ENCODE measurements around the gene DOCK1.

The DOCK1 gene

DNA sequence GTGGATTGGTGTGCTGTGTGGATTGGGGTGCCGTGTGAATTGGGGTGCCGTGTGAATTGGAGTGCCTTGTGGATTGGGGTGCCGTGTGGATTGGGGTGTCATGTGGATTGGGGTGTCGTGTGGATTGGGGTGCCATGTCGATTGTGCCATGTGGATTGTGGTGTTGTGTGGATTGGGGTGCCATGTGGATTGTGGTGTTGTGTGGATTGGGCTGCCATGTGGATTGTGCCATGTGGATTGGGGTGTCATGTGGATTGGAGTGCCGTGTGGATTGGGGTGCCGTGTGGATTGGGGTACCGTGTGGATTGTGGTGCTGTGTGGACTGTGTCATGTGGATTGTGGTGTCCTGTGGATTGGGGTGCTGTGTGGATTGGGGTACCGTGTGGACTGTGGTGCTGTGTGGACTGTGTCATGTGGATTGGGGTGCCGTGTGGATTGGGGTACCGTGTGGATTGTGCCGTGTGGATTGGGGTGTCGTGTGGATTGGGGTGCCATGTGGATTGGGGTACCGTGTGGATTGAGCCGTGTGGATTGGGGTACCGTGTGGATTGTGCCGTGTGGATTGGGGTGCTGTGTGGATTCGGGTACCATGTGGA lies 523.3 kb downstream of the DOCK1 start:
- DNase-seq (ENCODE audit: low read depth), result no peak

DNA sequence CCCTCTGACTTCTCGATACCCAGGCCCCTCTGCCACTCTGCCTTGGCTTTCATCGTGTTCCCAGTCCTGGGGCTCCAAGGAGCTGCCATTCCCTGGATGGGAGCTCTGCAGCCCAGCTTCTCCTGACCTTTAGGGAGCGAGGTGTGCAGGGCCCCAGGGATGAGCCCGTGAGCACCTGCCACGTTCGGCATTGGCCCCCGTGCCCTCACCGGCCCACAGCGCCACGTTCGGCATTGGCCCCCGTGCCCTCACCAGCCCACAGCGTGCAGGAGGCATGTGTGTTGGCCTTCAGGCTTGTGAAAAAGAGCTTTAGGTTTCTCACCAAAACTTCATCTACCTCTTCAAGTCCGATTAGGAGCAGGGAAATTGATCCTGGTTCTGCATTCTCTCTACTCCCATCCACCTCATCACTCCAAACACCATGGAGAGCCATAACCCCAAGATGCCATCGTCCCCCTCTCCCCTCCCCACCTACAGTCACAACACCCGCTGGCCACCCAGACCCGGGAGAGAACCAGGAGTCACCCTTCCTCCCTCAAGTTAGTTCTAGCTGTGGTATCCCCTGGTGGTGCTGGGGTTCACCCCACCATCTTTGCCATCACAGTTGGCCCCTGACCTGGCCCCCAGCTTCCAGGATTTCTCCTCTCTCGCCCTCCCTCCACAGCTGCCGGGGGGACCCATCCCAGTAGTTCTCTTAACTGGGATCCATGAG lies 524.5 kb downstream of the DOCK1 start:
- DNase-seq (ENCODE audit: low read depth), result no peak

DNA sequence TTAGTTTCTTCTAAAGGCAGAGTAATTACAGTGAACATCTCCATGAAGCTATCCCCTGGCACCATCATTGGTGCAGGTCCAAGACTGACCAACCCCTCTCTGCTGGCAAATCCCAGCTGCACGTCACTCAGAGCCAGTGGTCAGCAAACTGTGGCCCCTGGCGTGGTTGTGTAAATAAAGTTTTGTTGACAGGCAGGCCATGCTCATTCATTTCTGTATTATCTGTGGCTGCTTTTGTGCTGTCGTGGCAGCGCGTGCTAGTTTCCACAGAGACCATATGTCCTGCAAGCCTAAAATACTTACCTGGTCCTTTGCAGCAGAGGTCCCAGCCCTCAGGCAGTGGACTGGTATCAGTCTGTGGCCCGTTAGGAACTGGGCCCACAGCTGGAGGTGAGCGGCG lies 526.3 kb downstream of the DOCK1 start:
- DNase-seq (ENCODE audit: low read depth), result no peak

DNA sequence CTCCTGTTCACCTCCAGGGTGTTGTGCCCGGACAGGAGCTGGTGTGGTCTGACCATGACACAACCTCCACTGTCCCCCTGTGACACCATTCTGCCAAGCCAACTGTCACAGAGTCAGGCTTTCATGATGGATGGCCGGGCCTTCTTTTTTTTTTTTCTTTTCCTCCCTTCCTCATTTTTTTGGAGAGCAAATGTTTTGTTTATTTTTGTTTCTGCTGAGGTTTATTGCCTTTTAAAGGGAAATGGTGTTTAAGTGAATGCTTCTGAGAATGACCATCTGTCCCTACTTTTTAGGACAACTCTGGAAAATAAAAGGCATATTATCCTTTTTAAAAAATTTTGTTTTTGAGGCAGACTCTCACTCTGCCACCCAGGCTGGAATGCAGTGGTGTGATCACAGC lies 528.8 kb downstream of the DOCK1 start:
- DNase-seq (ENCODE audit: low read depth), result no peak

DNA sequence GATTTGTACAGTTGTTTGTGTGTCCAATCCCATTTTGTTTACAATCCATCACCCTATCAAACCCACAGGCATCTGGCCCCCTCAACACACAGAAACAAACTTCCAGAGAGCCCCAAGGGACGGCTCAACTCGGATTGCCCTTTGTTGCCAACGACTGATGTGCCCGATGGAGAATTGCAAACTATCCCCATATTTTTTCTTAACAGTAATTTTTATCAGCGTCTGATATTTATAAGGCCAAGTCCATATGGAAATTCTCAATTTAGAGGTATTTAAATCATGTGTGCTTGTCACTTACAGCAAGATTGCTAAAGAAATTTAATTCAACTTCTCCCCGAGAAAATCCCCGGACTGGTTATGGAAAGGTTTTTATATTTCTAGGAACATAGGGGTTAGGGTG lies 530.0 kb downstream of the DOCK1 start:
- DNase-seq (ENCODE audit: low read depth), result no peak

DNA sequence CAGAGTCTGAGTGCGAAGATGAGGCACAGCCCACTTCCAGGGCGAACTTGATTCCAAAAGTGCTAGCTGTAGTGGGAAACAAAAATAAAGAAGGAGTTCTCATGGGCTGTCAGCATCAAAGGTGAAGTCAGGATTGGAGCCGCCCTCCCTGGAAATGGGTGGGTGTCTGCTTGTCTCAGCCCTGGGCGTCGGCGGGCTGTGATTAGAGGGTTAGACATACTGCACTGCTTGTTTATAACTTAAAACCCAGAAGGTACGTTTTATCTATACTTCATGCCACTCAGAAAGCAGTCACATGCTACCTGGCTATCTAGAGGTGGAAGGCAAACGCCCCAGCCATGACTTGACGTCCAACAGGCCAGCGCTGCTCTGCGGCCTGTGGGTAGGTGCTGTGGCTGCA lies 535.1 kb downstream of the DOCK1 start:
- no peak for DNase-seq (ENCODE audit: low read depth)

DNA sequence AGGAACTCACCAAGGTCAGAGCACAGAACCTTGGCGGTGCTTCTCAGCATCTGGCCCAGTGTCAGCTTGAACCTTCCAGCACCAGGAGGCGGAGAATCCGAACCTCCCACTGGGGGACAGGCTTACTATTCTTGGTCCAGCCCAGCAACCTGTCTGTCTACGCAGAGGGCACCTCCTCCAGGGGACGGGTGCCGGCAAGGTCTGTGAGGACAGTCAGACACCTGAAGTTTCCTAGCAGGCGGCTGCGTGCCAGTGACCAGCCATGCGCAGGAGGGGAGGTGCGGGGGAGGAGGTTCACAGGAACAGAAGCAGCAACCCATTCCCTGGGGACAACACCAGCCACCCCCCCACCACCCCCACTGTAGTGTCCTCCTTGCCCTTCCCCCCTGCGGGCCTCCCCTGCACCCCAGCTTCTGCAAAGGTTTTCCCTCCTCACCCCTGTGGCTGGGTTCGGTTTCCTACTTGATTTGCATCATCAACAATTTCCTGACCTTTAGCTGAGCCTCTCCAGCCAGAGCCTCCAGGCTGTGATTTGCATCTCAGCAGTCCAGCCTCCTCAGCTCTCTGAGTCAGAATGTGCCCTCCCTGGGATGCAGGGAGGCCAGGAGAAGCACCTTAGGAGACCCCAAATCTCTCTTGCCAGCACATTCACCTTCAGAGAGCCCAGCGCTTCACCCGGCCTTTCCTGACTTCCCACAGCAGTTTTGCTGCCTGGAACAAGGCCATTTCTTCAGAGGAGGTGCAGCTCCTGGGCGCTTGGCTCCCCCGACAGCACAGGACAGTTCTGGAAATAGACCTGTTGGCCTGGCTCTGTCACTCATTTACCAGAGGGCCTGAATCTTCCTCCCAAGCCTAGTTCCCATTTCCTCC lies 536.4 kb downstream of the DOCK1 start:
- no peak for DNase-seq (ENCODE audit: low read depth)

DNA sequence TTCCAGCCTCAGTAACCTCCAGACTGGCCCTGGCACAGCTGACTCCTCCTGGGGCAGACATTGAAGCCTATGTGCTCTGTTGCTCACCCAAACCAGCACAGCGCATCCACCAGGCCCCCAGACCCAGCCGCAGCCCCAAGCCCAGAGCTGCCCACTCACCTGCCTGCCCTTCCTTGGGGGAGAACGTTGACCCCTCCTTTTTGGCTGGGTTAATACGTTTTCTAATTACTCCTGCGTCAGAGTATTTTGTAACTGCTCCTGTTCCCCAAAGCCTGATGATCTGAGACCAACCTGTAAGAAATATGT lies 536.9 kb downstream of the DOCK1 start:
- no peak for DNase-seq (ENCODE audit: low read depth)

DNA sequence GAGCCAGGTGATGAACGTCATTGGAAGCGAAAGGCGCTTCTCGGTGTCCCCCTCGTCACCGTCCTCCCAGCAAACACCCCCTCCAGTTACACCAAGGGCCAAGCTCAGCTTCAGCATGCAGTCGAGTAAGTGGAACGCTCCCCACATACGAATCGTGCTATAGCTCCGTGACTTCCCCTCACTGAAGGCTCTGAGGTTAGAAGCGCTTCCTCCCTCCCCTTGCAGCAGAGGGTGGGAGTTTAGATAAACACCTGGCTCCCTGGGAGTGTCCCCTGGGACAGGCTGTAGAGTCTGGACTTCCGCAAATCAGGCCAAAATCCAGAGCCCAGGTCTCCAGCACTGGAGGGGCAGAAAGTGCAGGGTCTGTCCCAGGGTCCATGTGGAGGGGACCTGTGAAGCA lies 538.9 kb downstream of the DOCK1 start:
- DNase-seq (ENCODE audit: low read depth), result no peak

DNA sequence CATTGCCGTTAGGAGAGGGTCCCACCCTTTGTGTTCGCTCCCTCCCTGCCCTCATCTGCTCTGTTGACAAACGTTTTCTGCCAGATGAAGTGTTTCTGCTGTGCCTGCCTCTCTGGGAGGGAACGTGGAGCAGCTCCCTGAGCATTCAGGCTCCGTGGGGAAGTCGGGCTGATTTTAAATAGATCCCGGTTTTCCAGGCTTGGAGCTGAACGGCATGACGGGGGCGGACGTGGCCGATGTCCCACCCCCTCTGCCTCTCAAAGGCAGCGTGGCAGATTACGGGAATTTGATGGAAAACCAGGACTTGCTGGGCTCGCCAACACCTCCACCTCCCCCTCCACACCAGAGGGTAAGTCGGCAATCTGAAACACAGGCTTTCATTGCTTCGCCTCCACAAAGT lies 542.0 kb downstream of the DOCK1 start:
- DNase-seq (ENCODE audit: low read depth), result no peak

DNA sequence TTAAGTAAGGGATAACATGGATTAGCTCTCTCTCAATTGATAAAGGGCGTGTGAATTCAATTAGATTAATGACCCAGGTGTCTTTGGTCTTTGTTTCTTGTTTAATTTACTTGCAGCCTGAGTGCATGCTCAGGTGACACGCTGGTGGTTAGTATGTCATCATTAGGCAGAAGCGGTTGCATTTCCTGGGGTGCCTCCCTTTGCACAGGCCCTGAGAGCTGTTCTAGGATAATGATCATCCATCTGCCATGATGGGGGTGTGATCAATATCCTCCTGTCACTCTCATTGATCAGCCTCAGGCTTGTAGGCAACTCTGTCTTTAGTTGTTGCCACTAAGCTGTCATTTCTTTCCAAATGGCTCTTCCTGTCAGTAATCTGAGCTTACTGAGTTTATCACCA lies 544.3 kb downstream of the DOCK1 start:
- no peak for DNase-seq (ENCODE audit: low read depth)

DNA sequence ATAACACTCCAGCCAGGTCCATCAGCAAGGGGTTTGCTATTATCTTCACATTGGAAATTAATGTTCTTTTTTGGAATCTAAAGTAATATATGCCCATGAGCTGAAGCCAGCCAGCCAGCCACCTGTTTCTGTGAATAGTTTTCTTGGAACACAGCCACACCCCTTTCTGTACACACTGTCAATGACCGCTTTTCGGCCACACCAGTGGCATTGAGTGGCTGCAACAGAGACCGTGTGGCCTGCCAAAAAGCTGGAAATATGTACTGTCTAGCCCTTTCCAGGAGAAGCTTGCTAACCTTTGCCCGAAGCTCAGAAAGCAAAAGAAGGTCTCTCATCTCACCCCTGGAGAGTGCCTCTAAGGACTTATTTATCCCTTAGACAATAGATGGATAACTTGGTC lies 545.4 kb downstream of the DOCK1 start:
- no peak for DNase-seq (ENCODE audit: low read depth)

DNA sequence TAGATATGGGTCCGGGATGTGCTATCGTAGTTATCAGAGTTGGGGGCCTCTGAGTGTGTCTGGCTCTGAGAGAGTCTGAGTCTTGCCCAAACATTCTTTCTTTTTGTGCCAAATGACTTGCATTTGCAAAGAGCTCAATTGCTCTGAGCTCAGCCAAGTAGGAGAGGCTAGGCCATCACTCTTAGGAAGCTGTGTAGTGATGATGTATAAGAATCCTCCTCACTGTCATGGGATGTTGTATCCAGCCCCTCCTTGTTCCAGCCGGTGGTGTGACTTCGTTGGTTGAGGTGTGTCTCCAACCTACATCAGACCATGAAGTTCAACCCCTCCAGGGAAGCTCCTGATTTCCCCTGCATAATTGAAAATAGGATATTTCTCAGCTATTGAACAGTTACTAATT lies 546.4 kb downstream of the DOCK1 start:
- DNase-seq (ENCODE audit: low read depth), result no peak

DNA sequence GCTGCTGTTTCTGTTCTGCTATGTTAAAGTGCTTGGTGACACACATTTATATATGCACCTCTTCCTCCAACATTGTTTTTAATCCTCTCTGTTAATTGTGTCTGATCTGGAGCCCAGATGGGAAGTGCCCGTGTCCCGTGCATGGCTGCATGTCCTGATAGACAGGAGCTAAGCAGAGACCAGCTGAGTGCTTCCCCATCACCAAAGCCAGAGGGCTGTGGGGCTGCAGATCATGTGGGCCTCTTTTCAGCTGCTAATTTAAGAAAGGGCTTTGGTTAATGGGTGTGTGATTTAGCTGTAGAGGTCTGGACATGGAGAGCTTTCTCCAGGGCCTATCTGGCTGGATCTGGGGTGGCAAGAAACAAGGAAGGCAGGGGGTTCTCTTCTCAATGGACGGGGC lies 547.3 kb downstream of the DOCK1 start:
- DNase-seq (ENCODE audit: low read depth), result no peak

DNA sequence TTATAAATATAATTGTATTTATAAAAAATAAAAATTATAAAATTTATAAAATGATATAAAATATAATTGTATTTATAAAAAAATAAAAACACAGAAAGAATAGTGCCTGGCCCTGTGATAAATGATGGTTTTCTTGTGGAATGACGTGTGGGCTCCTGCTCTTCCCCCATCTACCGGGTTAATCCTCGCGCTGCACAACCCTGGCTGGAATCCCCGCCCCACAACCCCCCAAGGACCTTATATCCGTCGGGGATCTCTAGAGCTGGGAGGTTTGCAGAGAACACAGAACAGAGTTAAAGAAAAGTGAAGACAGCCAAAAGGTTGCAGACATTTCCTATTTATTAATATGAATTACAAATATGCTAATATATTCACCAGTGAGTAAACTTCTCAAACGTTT lies 548.5 kb downstream of the DOCK1 start:
- DNase-seq (ENCODE audit: low read depth), result no peak

DNA sequence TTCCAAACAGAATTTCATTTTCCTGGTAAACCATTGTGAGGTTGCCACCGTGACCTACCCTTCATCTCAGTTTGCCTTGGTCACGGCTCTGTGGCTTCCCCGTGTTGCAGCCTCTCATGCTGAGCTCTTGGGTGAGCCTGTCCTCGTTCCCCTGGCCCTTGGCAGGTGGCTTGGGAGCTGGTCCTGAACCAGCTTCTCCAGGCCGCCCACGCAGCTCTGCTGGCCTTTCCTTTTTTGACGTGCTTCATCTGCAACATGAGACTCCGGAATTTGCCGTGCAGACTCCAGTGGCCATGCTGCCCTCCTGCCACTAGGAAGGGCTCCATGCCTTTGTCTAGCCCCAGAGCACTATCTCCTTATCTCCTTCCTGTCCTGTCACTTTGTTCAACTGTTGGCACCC lies 550.9 kb downstream of the DOCK1 start:
- no peak for DNase-seq (ENCODE audit: low read depth)

DNA sequence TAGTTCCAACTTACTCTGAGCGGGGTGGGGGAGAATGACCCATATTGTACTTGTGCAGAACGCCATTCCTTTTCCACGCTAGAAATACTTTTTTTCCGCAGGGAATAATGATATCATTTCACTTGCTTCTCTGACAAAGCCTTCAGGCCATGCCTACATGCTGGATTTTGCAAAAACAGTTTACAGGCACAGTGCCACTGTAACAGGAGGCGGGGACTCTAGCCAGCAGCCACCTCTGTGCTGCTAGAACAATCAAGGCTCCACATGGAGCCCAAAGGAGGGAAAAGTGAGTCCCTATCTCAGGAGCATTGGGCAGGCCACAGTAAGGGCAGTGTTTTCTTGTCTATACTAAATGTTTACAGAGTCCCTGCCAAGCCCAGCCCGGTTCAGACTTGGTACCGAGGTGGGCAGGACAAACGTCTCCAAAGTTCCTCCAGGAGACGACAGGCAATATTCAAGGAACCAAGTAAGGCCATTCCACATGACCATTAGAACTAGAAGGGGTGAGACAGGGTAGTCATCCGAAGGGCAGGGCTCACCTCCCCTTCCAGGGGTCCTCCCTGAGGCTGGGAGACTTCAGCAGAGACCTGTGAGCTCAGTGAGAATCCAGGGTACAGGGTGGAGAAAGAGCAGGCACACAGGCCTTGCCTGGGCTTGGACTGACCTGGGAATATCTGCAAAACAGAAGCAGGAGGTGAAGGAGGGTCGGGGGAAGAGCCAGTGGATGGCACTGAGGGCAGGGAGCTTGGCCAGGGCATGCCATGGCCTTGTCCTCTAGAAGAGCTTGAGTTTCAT lies 553.0 kb downstream of the DOCK1 start:
- no peak for DNase-seq (ENCODE audit: low read depth)

DNA sequence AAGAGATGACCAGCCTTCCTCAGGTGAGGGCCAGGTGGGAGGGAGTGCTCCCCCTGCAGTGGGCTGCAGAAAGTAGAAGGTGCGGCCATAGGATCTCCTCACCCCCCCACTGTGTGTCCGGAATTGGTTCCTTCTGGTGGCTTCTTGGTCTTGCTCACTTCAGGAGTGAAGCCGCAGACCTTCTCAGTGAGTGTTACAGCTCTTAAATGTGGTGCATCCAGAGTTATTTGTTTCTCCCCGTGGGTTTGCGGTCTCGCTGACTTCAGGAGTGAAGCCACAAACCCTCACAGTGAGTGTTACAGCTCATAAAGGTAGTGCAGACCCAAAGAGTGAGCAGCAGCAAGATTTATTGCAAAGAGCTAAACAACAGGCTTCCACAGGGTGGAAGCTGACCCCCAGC lies 553.6 kb downstream of the DOCK1 start:
- DNase-seq (ENCODE audit: low read depth), result no peak

DNA sequence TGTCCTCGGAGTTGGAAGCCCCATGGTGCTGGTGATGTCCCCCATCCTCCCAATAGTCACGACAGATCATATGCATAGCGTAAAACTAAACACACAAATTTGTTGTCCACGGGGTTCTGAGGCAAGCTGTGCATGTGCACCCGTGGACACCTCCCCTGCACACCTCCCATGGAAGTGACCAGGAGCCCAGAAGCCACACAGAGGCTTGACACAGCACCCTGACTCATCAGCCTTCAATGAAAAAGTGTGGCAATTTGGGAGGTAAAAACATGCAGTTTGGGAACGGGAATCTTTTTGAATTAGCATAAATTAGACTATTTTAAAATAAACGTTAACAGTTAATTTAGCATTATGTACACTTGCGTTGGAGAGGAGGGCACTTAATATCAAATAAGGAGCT lies 554.7 kb downstream of the DOCK1 start:
- DNase-seq (ENCODE audit: low read depth), result no peak

DNA sequence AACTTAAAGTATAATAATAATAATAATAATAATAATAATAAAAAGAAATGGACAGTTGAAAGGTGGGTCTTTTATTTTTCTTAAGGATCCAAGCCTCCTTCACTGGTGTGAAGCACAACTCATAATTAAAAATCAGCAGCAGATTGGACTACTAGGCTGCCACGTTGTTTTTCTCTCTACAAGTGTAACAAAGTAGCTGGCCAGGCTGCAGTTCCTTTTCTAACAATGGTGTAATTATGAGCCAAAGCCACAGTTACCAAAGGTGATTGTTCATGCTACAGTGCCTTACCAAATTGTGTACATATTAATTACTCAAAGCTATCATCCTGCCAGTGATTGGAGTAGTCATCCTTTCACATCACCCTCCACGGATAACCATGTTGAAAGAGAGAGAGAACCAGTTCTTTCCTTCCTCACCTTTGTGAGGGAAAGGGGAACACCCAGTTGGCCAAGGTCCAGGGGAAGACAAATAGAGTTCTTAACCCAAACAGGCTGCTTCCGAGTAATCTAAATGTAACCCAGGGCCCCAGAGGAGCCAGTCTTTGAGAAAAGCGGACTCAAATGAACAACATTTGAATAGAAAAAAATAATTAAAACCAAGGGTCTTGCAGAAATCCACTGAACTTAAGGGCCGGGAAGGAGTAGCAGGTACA lies 557.5 kb downstream of the DOCK1 start:
- no peak for DNase-seq (ENCODE audit: low read depth)

DNA sequence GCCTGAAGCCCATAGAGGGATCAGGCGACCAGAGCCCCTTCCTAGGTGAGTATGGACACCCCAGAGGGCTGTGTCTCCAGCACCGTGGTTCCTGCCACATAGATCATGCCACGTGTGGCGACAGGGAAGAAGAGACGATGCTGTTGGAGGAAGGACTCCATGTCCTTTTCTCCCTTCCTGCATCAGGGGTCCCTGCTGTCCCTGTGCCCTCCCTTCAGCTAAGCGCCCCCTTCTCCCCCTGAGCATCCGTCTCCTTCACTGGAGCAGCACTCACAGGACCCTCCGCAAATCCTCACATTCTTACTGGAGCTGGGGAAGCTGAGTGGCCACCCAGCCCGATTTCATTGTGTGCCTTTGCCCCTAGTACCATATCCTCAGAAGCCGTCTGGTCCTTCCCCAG lies 558.3 kb downstream of the DOCK1 start:
- no peak for DNase-seq (ENCODE audit: low read depth)

DNA sequence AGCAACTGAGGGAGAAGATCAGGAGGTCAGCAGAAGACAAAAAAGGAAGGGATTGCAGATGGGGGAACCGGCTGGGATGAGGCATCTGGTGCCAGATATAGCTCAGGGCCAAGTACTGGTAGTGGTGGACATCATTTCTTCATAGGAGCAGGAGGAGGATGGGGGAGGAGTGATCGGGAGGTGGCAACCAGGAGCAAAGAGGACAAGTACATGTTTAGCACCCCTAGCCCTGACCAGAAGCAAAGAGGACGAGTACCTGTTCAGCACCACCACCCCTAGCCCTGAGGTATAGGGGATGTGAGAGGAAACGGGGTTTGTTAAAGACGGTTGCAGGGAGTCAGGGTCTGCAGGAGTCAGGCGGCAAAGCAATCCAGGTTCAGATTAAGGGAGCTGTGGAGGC lies 559.3 kb downstream of the DOCK1 start:
- no peak for DNase-seq (ENCODE audit: low read depth)
